HG02610 (cell line): ENCODE results near the gene CFAP69.
"Not testable (repeated sequence)": the region's sequence is repeated elsewhere in the genome, so short reads cannot be mapped to it uniquely, and the experiment has no call there.

Experiments
- ATAC-seq: cut with Tn5 transposase; IDR thresholded peaks from one replicate; pipeline ENCODE4 v1.9.1; 2021; ENCODE audit warnings: mild to moderate bottlenecking, moderate library complexity; ENCODE audit not compliant: unreplicated experiment

CFAP69 gene

GRCh38 chr7:90232430-90232829, 12.5 kb upstream of the CFAP69 start:
- no peak for ATAC-seq

- no peak for ATAC-seq
These were observed 11.4 kb upstream of the CFAP69 start for GRCh38 chr7:90233569-90233968.

- no peak for ATAC-seq
These were observed 8.2 kb upstream of the CFAP69 start for GRCh38 chr7:90236721-90237289.

GRCh38 chr7:90238022-90238421, 7.0 kb upstream of the CFAP69 start:
- no peak for ATAC-seq

GRCh38 chr7:90238583-90238982, 6.4 kb upstream of the CFAP69 start:
- no peak for ATAC-seq

- no peak for ATAC-seq
These were observed 5.9 kb upstream of the CFAP69 start for GRCh38 chr7:90239050-90239449.

GRCh38 chr7:90239625-90240228, 5.2 kb upstream of the CFAP69 start:
- no peak for ATAC-seq

- ATAC-seq: peak; percentile 63
These were observed 2.4 kb upstream of the CFAP69 start for GRCh38 chr7:90242369-90243168.

- no peak for ATAC-seq
These were observed 1.4 kb upstream of the CFAP69 start for GRCh38 chr7:90243556-90243955.

GRCh38 chr7:90244565-90244908, 437 bp upstream of the CFAP69 start:
- ATAC-seq: no peak

GRCh38 chr7:90246171-90246570, 1.2 kb downstream of the CFAP69 start:
- no peak for ATAC-seq

GRCh38 chr7:90248706-90249105, 3.7 kb downstream of the CFAP69 start:
- ATAC-seq: no peak

GRCh38 chr7:90250601-90251303, 5.8 kb downstream of the CFAP69 start:
- ATAC-seq: no peak

GRCh38 chr7:90251304-90251635, 6.3 kb downstream of the CFAP69 start:
- ATAC-seq: no peak

GRCh38 chr7:90256011-90256410, 11.0 kb downstream of the CFAP69 start:
- not testable (repeated sequence) for ATAC-seq

- ATAC-seq: no peak
These were observed 11.8 kb downstream of the CFAP69 start for GRCh38 chr7:90256778-90257177.

- ATAC-seq: no peak
These were observed 16.5 kb downstream of the CFAP69 start for GRCh38 chr7:90261441-90261840.

- ATAC-seq: peak; percentile 77
These were observed 17.5 kb downstream of the CFAP69 start for GRCh38 chr7:90262438-90262837.

- ATAC-seq: no peak
These were observed 21.8 kb downstream of the CFAP69 start for GRCh38 chr7:90266808-90267207.

GRCh38 chr7:90267263-90267858, 22.4 kb downstream of the CFAP69 start:
- ATAC-seq: no peak

- ATAC-seq: no peak
These were observed 24.2 kb downstream of the CFAP69 start for GRCh38 chr7:90269163-90269562.
